NCI-H2107 (cell line): ENCODE data around the gene UBA7.
A peak's percentile ranks its signal among the peaks of the same experiment; 100 is the strongest.

Experiments used
- DNase-seq: peaks from one replicate; lab custom pipeline; 2025; lab: John Stamatoyannopoulos, UW

Gene UBA7

GRCh38 chr3:49805897-49806701, 7.7 kb downstream of the UBA7 start:
- DNase-seq, result no peak

- no peak for DNase-seq
Measured at GRCh38 chr3:49805367-49805782, 8.4 kb downstream of the UBA7 start.

GRCh38 chr3:49804141-49805041, 9.4 kb downstream of the UBA7 start:
- DNase-seq, result no peak

GRCh38 chr3:49803465-49804140, 10.2 kb downstream of the UBA7 start:
- no peak for DNase-seq

- peak; percentile 66 for DNase-seq
Measured at GRCh38 chr3:49802719-49803464, 10.9 kb downstream of the UBA7 start, which contains the start of gene INKA1. Gene INKA1 (plus strand): TSS chr3:49803261. CDS start chr3:49803393, 132 bp downstream.

GRCh38 chr3:49801160-49801559, 12.6 kb downstream of the UBA7 start:
- no peak for DNase-seq

- DNase-seq, result no peak
Measured at GRCh38 chr3:49799761-49800160, 14.0 kb downstream of the UBA7 start, which contains the start of gene CDHR4. Gene CDHR4 (minus strand): TSS chr3:49799873. CDS start chr3:49799812, 61 bp downstream.

GRCh38 chr3:49799105-49799504, 14.6 kb downstream of the UBA7 start:
- no peak for DNase-seq

- DNase-seq, result no peak
Measured at GRCh38 chr3:49794926-49795905, 18.5 kb downstream of the UBA7 start.

- DNase-seq, result no peak
Measured at GRCh38 chr3:49794431-49794830, 19.3 kb downstream of the UBA7 start.

GRCh38 chr3:49793486-49794085, 20.2 kb downstream of the UBA7 start:
- no peak for DNase-seq

- DNase-seq, result no peak
Measured at GRCh38 chr3:49792371-49793150, 21.2 kb downstream of the UBA7 start.

- no peak for DNase-seq
Measured at GRCh38 chr3:49791571-49791970, 22.2 kb downstream of the UBA7 start.

GRCh38 chr3:49790626-49791411, 22.9 kb downstream of the UBA7 start:
- no peak for DNase-seq

GRCh38 chr3:49788056-49788455, 25.7 kb downstream of the UBA7 start:
- DNase-seq, result no peak

- DNase-seq, result no peak
Measured at GRCh38 chr3:49787536-49787935, 26.2 kb downstream of the UBA7 start.

GRCh38 chr3:49787182-49787464, 26.6 kb downstream of the UBA7 start:
- DNase-seq, result no peak
